Measurements from ENCODE around the gene GPATCH2.
"Not testable (repeated sequence)": the region's sequence is repeated elsewhere in the genome, so short reads cannot be mapped to it uniquely, and the experiment has no call there.

Gene GPATCH2

DNA sequence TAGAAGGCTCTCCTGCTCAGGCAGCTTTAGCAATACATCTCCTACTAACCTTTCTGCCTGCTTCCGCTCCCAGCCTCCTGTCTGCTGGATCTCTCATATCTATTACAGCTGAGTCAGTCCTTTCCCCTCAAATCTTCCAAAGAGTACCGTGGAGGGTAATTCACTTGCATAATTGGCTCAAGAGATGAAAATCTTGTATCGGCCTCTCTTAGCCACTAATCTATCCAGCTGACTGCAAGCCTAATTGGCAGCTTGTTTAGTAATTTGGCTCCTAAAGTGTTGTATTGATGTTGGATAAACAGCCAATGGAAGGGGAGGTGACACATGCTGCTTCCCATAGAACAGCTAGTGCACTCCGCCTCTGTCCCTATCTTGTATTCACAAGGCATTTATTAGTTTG is 195.7 kb downstream of the GPATCH2 start:
- peak; percentile 34 for DNase-seq

DNA sequence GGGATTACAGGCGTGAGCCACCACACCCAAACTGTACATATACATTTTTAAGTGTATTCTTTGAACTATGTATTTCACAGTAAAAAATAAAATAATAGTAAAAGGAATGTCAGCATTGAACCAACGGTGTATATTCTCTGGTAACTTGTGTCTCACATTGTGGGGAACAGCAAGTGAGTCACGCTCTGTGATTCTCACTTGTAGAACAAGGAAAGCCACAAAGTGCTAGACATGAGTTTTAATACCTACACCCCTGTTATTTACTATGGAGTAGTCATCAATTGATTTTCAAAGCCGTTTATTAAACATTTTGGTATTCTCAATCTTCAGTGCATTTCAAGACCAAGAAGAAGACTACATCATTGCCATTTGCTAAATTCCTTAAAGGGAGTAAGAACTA is 197.2 kb downstream of the GPATCH2 start:
- DNase-seq = no peak

DNA sequence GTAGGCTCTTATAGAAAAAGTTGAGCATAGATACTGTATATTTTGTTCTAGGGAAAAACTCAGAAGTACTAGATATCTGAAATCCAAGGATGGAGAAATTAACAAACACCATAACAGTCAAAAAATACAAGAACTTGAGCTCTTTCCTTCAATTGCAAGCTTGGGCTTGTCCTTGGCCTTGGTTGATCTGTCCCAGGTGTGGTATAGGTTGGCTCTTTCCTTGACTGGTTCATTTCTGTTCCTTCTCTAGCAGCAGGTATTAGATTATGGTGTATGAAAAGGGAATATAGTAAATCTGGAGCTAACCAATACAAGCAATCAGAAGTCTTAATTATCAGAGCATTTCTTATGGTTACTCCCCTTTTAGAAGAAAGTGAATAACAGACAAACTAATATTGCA is 198.6 kb downstream of the GPATCH2 start:
- DNase-seq = no peak

DNA sequence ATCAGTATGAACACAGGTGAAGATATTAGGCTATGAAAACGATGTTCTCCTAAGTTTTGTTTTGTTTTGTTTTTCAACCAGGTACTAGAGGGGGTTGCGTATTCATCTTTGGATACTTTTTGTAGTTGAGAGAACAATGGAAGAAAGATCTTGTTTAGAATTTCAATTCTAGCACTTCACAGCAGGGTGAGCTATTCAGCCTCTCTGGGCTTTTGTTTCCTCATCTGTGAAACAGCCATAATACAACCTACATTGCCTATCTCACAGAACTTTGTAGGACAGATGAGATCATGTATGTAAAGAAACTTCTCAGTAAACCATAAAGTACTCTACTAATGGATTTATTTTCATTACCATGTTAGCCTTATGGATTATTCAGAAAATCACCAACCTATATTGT is 199.5 kb downstream of the GPATCH2 start:
- no peak for DNase-seq

- no peak for DNase-seq
Measured at GRCh38 chr1:217425422-217425821, 205.5 kb downstream of the GPATCH2 start.

DNA sequence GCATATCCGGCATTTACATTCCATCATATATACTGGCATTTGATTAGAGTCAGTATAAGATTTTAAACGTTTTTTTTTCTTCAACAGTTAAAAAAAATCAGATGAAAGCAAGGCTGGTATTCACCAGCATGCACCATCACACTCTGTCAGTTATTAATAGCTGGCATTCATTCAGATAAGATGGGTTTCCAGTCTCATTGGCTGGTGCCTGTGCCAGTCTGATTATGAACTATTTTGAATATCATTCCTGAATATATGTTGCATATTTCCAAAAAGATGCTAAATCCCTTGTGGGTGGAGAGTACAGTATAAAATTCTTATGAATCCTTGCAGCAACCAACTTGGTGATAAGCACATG is 211.7 kb downstream of the GPATCH2 start:
- DNase-seq = no peak

DNA sequence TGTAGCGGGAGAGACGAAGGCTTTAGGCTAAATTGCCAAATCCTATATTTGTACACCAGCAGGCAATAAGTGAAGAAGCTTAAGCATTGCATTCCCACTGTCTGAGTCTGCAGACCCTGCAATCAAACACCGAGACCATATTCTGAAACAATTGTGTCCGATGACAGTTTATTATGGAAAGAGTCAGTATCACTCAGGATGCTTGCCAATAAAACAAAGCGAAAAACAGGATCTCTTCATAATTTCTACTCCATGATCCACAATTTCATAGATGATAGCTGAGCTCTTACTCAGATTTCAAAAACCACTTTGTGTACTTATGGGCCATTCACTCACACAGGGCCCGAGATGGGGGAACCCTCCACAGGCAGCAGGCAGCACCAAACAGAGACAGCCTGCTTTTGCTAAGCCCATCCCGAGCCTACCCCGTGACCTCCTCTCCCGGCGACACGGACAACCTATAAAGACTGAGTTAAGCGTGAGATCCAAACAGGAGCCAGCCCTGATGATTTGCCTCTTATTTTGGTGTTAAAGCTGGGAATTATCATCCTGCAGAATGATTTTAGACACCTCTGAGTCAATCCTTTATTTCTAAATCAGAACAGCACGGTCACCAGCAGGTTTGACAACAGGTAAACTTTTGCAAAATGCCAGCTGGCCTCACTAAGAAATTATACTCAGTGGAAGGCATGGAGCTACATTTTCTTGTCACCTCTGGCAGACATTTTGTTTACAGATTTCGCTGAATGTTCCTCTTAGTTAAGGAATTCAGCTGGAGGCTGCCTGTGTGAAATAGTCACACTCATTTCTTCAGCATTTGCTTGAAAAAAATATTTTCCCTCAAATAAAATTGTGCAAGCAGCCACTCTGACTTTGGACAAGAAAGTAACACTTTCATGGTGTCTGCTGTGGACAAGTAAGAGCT is 212.4 kb downstream of the GPATCH2 start:
- no peak for DNase-seq

GRCh38 chr1:217417363-217417762 is 213.5 kb downstream of the GPATCH2 start:
- DNase-seq = no peak

GRCh38 chr1:217407534-217408001 is 223.3 kb downstream of the GPATCH2 start:
- no peak for DNase-seq

- DNase-seq = no peak
Measured at GRCh38 chr1:217403026-217403720, 227.7 kb downstream of the GPATCH2 start.

GRCh38 chr1:217402301-217402700 is 228.6 kb downstream of the GPATCH2 start:
- no peak for DNase-seq

DNA sequence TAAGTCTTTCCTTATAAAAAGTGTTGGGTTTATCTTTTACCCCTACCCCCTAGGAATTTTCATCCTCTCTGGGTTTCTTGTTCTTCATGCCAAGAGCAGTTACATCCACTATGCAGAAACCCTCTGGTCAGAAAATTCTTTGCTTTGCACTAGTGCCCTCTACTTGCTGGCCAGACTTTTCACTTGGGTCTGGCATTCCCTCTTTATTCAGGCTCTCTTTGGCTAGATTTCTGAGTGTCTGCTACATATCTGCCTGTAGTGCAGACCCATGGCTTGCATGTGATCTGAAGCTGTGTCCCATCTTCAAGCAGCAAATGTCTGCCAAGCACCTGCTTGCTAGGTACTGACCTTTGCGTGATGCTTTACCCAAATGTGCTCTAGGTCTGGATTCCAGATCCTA is 237.0 kb downstream of the GPATCH2 start:
- DNase-seq = no peak

DNA sequence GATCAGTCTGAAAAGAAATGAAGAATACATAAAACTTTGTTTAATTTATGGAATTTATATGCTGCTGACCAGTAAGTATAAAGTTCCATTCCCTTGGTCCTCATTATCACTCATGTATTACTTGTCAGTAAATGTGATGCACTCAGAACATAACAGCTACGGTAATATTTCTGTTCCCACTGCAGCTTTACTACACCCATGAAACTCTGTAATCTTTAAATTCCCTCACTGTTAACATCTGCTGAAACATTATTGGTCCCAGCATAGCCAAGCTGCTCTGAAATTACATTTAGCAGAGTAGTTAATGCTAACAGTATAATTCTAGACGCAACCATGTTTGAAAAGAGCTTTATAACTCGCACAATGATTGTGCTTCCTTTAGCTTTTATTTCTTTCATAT is 238.4 kb downstream of the GPATCH2 start:
- no peak for DNase-seq

GRCh38 chr1:217389895-217390294 is 241.0 kb downstream of the GPATCH2 start:
- no peak for DNase-seq

DNA sequence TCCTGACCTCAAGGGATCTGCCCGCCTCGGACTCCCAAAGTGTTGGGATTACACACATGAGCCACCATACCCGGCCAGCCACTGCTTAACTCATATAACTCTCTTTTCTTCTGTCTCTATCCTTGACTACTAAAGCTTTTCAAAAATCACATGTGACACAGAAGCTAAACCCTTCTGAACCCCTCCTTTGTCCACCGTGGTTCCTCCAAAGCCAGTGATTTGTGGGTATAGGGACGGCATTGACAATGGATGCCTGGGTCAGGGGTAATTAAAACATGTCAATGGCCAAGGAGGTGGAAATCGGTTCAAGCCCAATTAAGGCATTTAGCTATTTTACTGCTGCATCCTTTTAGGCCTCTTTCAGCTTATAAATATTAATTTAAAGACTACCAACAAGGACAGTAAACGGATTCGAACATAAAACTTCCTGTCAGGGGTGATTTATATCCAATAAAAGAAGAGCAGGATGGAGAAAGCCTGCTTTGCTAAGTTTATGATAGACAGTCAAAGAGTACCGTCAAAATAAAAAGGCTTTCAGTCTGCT is 242.3 kb downstream of the GPATCH2 start:
- no peak for DNase-seq

GRCh38 chr1:217381773-217382172 is 249.1 kb downstream of the GPATCH2 start:
- DNase-seq = not testable (repeated sequence)

DNA sequence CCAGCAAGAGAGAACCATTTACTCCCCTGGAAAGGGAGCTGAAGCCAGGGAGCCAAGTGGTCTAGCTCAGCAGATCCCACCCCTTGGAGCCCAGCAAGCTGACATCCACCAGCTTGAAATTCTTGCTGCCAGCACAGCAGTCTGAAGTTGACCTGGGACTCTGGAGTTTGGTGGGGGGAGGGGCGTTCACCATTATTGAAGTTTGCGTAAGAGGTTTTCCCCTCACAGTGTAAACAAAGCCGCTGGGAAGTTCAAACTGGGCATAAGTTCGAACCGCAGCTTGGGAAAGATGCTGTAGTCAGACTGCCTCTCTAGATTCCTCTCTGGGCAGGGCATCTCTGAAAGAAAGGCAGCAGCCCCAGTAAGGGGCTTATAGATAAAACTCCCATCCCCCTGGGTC is 251.1 kb downstream of the GPATCH2 start:
- not testable (repeated sequence) for DNase-seq

DNA sequence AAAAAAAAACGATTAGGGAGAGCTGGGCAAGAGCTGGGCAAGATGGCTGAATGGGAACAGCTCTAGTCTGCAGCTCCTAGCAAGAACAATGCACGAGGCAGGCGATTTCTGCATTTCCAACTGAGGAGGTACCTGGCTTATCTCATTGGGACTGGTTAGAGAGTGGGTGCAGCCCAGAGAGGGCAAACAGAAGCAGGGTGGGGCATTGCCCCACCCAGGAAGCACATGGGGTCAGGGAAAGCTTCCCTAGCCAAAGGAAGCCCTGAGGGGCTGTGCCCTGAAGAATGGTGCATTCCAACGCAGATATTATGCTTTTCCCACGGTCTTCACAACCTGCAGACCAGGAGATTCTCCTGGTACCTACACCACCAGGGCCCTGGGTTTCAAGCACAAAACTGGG is 251.6 kb downstream of the GPATCH2 start:
- no peak for DNase-seq

Measured in NCI-H524 treated with DMSO at 0.1 percent for 48 hours (cell line).